Mucosa of descending colon (tissue), 3 donors: ENCODE results near the gene CDC16. TPM values are rescaled to one million over a fixed set of nuclear protein-coding genes. Genes with fewer than 3 reads are reported as not detected.

Experiments
- ATAC-seq: fragments of 200-7000 bp; cut with Tn5 transposase; one replicate; pipeline ENCODE4 v1.9.1; 2020; ENCODE audit warnings: mild to moderate bottlenecking, moderate library complexity
- DNase-seq, 3 donors: peaks; one replicate each; pipeline ENCODE4 v3.0.0-alpha.2; 2020
- H3K36me3 ChIP-seq: fragments of 200-600 bp; one replicate; pipeline ENCODE4 v1.8.0; 2021; ENCODE audit warnings: low read depth, mild to moderate bottlenecking
- H3K4me1 ChIP-seq: fragments of 200-600 bp; one replicate; pipeline ENCODE4 v1.8.0; 2021; ENCODE audit warnings: low read depth, mild to moderate bottlenecking
- H3K4me3 ChIP-seq: fragments of 200-600 bp; one replicate; pipeline ENCODE4 v1.8.0; 2021; ENCODE audit warnings: mild to moderate bottlenecking
- H3K9me3 ChIP-seq: fragments of 200-600 bp; one replicate; pipeline ENCODE4 v1.8.0; 2021; ENCODE audit warnings: mild to moderate bottlenecking
- intact Hi-C, 2 donors: fragments of 100-400 bp; cut with DNase I in 1 of 2; cut with micrococcal nuclease in 1 of 2; formaldehyde crosslinking; loops; one replicate each; pipeline versions ENCODE4 v1.11.0 to v1.11.1; 2022; cut with DNase I, micrococcal nuclease
- total RNA-seq, 3 donors: library from RNA; stranded (reverse); fragmentation: NEBNext Ultra II Directional in 2 of 3; extraction: Animal tissue kit (Norgen Biotek cat#: 25700) in 2 of 3; gene quantifications; one replicate each; pipeline versions ENCODE4 v1.2.1 to v1.2.4, GENCODE V29; 2021 to 2023
- TF ChIP-seq, protein P1 (sequence below): fragments of 200-600 bp; IDR thresholded peaks from one replicate; pipeline ENCODE4 v1.8.0; 2022; ENCODE audit warnings: antibody characterized with exemption, mild to moderate bottlenecking
- donor health status: DM: no; HTN: no; CAD: no; lungs with moderate emphysema.
- donor health status: DM: no; HTN: no; CAD: no.
- donor health status: DM: no; HTN: yes; CAD: no.

The CDC16 gene
- total RNA-seq, 3 donors from 2014 or later: 43.8 to 53.3 (median 50.3) TPM

DNA sequence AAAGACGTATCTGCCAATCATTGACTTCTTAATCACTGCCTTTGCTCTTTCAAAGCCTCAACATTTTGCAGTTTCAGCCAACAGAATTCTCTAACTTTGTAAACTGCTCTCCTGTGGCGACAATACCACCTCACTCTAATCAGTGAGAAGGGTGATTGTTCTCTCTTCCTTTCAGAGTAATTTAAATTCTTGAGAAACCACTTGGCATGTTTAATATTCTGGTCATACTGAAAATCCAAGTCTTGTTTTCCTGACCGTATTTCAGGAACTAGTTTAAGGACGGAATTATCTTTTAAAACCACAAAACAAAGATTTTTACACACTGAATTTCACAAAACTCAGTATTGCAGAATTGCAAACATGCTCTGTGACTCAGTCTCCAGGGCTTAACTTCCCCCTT is 5.2 kb upstream of the CDC16 start:
- H3K4me1 ChIP-seq: no peaks in the 10 kb centered on the region
- TF ChIP-seq, protein P1, sequence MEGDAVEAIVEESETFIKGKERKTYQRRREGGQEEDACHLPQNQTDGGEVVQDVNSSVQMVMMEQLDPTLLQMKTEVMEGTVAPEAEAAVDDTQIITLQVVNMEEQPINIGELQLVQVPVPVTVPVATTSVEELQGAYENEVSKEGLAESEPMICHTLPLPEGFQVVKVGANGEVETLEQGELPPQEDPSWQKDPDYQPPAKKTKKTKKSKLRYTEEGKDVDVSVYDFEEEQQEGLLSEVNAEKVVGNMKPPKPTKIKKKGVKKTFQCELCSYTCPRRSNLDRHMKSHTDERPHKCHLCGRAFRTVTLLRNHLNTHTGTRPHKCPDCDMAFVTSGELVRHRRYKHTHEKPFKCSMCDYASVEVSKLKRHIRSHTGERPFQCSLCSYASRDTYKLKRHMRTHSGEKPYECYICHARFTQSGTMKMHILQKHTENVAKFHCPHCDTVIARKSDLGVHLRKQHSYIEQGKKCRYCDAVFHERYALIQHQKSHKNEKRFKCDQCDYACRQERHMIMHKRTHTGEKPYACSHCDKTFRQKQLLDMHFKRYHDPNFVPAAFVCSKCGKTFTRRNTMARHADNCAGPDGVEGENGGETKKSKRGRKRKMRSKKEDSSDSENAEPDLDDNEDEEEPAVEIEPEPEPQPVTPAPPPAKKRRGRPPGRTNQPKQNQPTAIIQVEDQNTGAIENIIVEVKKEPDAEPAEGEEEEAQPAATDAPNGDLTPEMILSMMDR: no peak
- intact Hi-C loops: loop anchor here (5.0 kb wide), 2 partner anchors 277 to 412 kb away; no protein-coding TSS in a partner anchor
- ATAC-seq (no peak), DNase-seq (no peak)
- H3K4me3 ChIP-seq: no peak overlapping the region
- no peaks in the 10 kb centered on the region for H3K9me3 ChIP-seq
- H3K36me3 ChIP-seq: no peaks in the 10 kb centered on the region

DNA sequence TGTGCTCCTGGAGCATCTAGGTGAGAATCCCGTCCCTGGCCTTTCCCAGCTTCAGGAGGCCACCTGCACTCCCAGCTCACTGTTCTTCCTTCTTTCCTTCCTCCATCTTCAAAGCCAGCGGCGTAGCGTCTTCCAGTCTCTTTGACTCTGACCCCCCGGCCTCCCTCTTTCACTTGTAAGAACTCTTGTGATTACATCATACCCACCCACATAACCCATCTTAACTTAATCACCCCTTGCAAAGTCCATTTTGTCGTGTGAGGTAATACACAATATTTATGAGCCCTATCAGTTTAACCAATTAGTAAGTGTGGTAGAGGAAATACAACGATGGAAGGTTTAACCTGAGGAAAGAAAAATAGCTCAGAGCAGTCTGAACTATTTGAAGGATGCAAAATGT is 4.6 kb upstream of the CDC16 start:
- no peak for ATAC-seq
- Histone ChIP-seq H3K4me3 (no peak overlapping the region), H3K9me3 (no peaks in the 10 kb centered on the region), H3K36me3 (no peaks in the 10 kb centered on the region), H3K4me1 (no peaks in the 10 kb centered on the region)
- DNase-seq: no peak
- TF ChIP-seq, protein P1: no peak
- intact Hi-C loops: loop anchor here in 1 of 2 donors (2.0 kb wide), 1 partner anchor 279 kb away; no protein-coding TSS in a partner anchor

DNA sequence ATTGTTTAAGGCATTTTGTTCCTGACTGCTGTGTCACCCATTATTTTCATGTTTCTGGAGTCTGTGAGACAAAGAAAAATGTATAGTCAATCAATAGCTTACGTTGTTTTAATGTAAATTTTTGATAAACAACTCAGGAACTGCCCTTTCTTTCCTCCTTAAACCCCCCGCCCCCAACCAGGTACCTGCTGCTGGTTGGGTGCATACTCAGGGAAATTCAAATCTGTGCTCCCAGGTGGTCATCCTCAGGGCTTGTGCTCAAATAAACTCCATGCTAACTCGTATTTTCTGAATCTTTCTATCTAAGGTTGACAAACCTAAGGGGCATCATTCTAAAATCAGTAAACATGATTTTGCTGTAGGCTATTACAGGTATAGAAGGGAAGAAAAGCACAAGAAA is 4.1 kb upstream of the CDC16 start:
- no peaks in the 10 kb centered on the region for H3K36me3 ChIP-seq
- TF ChIP-seq, protein P1: no peak
- intact Hi-C loops: loop anchor here in 1 of 2 donors (2.0 kb wide), 1 partner anchor 280 kb away; no protein-coding TSS in a partner anchor
- ATAC-seq: no peak
- DNase-seq: no peak
- H3K4me1 ChIP-seq: no peaks in the 10 kb centered on the region
- H3K4me3 ChIP-seq: no peak overlapping the region
- H3K9me3 ChIP-seq: no peaks in the 10 kb centered on the region

DNA sequence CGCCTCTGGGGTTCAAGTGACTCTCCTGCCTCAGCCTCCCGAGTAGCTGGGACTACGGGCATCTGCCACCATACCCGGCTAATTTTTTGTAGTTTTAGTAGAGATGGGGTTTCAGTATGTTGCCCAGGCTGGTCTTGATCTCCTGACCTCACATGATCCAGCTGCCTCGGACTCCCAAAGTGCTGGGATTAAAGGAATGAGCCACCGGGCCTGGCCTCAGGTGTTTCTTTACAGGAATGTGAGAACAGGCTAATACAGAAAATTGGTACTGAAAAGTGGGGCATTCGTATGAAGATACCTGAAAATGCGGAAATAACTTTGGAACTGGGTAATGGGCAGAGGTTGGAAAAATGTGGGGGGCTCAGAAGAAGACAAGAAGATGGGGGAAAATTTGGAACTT is 2.8 kb upstream of the CDC16 start:
- Histone ChIP-seq H3K4me3 (no peak overlapping the region), H3K36me3 (no peaks in the 10 kb centered on the region), H3K9me3 (no peaks in the 10 kb centered on the region), H3K4me1 (no peaks in the 10 kb centered on the region)
- TF ChIP-seq, protein P1: no peak
- ATAC-seq (no peak), DNase-seq (no peak)
- intact Hi-C loops: loop anchor here in 1 of 2 donors (2.0 kb wide), 1 partner anchor 281 kb away; no protein-coding TSS in a partner anchor

DNA sequence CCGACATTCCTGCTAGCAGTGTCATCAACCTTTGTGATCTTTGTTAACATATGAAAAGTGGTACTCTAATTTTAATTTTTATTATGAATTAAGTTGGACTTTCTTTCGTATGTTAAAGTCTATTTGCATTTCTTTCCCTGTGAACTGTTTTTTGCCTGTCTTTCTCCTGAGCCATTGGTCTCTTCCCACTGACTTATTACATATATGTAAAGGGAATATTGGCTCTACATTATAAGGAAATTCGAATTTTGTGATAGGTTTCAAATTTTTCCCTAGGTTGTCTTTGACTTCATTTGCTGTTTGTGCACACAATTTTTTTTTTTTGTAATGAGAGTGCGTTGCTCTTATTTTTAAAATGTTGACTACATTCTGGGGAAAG is 442 bp upstream of the CDC16 start:
- Histone ChIP-seq H3K4me3 (no peak overlapping the region), H3K36me3 (no peaks in the 10 kb centered on the region), H3K9me3 (no peaks in the 10 kb centered on the region), H3K4me1 (no peaks in the 10 kb centered on the region)
- intact Hi-C loops: no loop called here
- no peak for ATAC-seq
- TF ChIP-seq, protein P1: no peak
- no peak for DNase-seq

DNA sequence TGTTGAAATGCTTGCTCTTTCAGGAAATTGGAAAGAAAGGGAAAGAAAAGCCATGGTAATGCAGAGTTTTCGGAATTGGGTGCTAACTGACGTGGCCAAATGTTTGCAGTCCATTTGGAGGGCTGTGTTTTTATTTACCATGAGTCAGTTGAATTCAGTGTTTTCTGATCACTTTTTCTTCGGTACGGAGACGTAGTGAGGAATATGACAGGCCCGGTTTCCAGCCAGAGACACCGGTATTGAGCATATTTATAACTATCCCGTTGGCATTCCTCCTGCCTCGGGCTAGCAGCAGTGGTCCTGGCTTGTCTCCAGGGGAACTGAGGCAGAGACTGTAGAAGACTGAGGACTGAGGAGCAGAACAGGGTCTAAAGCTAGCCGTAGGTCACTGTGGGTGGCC is 1.0 kb downstream of the CDC16 start:
- ATAC-seq: no peak
- intact Hi-C loops: no loop called here
- H3K36me3 ChIP-seq: no peaks in the 10 kb centered on the region
- no peaks in the 10 kb centered on the region for H3K9me3 ChIP-seq
- peak in 1 of 3 donors; percentile 26 for DNase-seq
- TF ChIP-seq, protein P1: no peak
- no peak overlapping the region for H3K4me3 ChIP-seq
- H3K4me1 ChIP-seq: no peaks in the 10 kb centered on the region
